Measurements from ENCODE around the gene VWA8. TPM values are rescaled to one million over a fixed set of nuclear protein-coding genes. Genes with fewer than 3 reads are reported as not detected.
A peak's percentile ranks its signal among the peaks of the same experiment; 100 is the strongest.
"Not testable (repeated sequence)": the region's sequence is repeated elsewhere in the genome, so short reads cannot be mapped to it uniquely, and the experiment has no call there.

Gene VWA8
- total and polyA plus RNA-seq, 5 experiments from 2014 or later, result 5.1 to 22.3 (median 6.9) TPM

DNA sequence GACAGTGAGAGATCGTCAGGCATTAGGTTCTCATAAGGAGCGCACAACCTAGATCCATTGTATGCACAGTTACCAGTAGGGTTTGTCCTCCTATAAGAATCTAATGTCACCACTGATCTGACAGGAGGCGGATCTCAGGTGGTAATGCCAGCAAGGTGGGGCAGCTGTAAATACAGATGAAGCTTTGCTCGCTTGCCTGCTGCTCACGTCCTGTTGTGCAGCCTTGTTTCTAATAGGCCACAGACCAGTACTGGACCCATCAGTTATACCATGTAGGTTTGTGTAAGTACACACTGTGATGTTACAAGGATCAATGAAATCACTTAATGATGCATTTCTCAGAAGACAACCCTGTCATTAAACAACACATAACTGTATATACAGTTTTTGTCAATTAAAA is 23.5 kb downstream of the VWA8 start:
- Mint-ChIP-seq H3K36me3 (peaks cover 6 to 39% (median 23%) of the 10 kb centered on the region in 3 donors), H3K4me3 (no peak overlapping the region), H3K27ac (no peak overlapping the region), H3K4me1 (peaks cover 6 to 31% (median 18%) of the 10 kb centered on the region in 4 donors), H3K9me3 (peaks cover 0 to 9% (median 0%) of the 10 kb centered on the region in 9 donors), H3K27me3 (no peaks in the 10 kb centered on the region)
- ATAC-seq, result no peak
- POLR2A ChIA-PET, result no interaction called here
- no peak for DNase-seq

DNA sequence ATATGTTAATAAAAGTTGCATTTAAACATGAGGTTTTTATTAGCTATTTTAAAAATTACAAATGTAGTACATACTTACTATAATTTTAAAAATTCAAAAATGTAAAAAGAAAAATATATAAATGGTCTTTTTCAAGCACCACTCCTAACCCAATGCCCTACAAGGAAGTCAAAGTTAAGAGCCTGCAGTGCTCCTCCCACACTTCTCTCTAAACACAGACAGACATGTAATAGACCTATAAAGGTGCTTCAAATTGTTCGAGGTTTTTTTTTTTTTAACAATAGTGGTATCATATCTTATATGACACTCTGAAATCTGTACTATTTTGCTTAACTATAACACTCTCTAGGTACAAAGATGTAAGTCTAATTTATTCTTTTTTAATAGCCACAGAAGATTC is 25.4 kb downstream of the VWA8 start:
- H3K4me3 Mint-ChIP-seq, result no peak overlapping the region
- DNase-seq, result no peak
- peak overlapping the region in 1 of 10 donors; percentile 3 for H3K27ac Mint-ChIP-seq

DNA sequence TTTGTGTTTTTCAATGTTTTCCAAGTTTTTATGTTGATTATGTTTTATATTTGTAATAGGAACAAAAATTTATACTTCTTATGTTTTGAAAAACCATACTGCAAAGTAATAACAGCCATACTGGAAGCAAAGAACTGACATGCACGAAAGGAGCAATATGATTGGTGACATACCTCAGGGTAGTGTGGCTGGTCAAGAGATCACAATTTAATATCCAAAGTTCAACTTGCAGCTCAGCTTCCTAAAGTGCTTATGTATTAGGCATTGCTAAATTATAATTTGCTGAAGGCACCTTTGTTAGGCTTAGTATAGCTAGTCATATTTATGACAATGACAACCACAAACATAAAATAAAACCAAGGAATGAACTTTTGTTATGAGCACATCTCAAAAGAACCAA is 25.9 kb downstream of the VWA8 start:
- H3K36me3 Mint-ChIP-seq, result peaks cover 10 to 43% (median 32%) of the 10 kb centered on the region in 3 donors
- H3K27me3 Mint-ChIP-seq, result no peaks in the 10 kb centered on the region
- H3K4me3 Mint-ChIP-seq, result no peak overlapping the region
- ATAC-seq, result no peak
- POLR2A ChIA-PET, result no interaction called here
- peaks cover 5 to 23% (median 16%) of the 10 kb centered on the region in 4 donors for H3K4me1 Mint-ChIP-seq
- no peak overlapping the region for H3K27ac Mint-ChIP-seq
- no peak for DNase-seq
- H3K9me3 Mint-ChIP-seq, result peaks cover 0 to 9% (median 2%) of the 10 kb centered on the region in 9 donors

More for the DNA sequence above, 25.4 kb downstream of the VWA8 start:
- POLR2A ChIA-PET, result no interaction called here
- no peaks in the 10 kb centered on the region for H3K27me3 Mint-ChIP-seq
- ATAC-seq, result no peak
- peaks cover 5 to 22% (median 19%) of the 10 kb centered on the region in 4 donors for H3K4me1 Mint-ChIP-seq
- H3K9me3 Mint-ChIP-seq, result peaks cover 0 to 9% (median 2%) of the 10 kb centered on the region in 9 donors
- H3K36me3 Mint-ChIP-seq, result peaks cover 6 to 39% (median 27%) of the 10 kb centered on the region in 3 donors

DNA sequence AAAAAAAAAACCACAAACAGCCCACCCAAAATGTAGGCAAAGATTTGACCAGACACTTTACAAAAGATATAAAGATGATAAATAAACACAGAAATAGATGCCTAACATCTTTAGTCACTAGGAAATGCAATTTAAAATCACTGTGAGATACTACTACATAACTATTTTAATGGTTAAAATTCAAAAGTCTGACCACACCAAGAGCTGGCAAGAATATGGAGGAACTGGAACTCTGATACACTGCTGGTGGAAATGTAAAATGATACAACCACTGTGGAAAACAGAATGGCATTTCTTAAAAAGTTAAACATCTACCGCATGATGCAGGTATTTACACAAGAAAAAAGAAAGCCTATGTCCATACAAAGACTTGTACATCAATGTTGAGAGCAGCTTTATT is 26.8 kb downstream of the VWA8 start:
- DNase-seq (no peak), ATAC-seq (no peak)
- H3K4me1 Mint-ChIP-seq, result peaks cover 5 to 24% (median 16%) of the 10 kb centered on the region in 4 donors
- POLR2A ChIA-PET, result no interaction called here
- H3K36me3 Mint-ChIP-seq, result peaks cover 10 to 46% (median 32%) of the 10 kb centered on the region in 3 donors
- H3K9me3 Mint-ChIP-seq, result peaks cover 0 to 9% (median 2%) of the 10 kb centered on the region in 9 donors
- H3K4me3 Mint-ChIP-seq, result no peak overlapping the region
- no peak overlapping the region for H3K27ac Mint-ChIP-seq
- no peaks in the 10 kb centered on the region for H3K27me3 Mint-ChIP-seq

DNA sequence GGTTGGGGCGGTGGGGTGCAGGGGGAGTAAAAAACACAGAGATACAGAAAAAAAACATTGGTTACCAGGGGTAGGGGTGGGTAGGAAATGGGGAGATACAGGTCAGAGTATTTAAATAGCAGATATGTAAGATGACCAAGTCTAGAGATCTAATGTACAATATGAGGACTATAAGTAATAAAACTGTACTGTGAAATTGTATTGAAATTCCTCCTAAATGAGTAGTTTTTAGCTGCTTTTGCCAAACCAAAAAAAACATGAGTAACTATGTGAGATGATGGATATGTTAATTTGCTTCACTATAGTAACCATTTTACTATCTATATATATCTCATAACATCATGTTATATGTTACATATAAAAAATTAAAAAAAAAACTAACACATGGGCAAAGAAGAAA is 29.6 kb downstream of the VWA8 start:
- no peak for DNase-seq
- POLR2A ChIA-PET, result interaction anchor here (0.7 to 1.2 kb wide), 3 partner anchors 30 to 162 kb away, joined by 4 to 5 read pairs (median 4); no protein-coding TSS in a partner anchor
- Mint-ChIP-seq H3K27me3 (no peaks in the 10 kb centered on the region), H3K27ac (peak overlapping the region in 3 of 10 donors; percentile 18 to 58 (median 49)), H3K4me3 (no peak overlapping the region), H3K9me3 (peaks cover 0 to 27% (median 9%) of the 10 kb centered on the region in 9 donors), H3K36me3 (peaks cover 17 to 53% (median 47%) of the 10 kb centered on the region in 3 donors), H3K4me1 (peaks cover 7 to 28% (median 23%) of the 10 kb centered on the region in 4 donors)
- ATAC-seq, result no peak

DNA sequence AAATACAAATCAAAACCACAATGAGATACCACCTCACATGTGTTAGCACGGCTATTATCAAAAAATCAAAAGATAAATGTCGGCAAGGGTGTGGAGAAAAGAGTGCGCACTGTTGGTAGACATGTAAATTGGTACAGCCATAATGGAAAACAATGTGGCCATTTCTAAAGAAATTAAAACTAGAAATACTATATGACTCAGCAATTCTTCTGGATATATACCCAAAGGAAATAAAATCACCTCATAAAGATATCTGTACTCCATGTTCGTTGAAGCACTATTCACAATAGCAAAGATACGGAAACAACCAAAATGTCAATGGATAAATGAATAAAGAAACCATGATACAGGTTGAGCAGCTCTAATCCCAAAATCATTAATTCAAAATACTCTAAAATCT is 30.8 kb downstream of the VWA8 start:
- H3K27me3 Mint-ChIP-seq, result no peaks in the 10 kb centered on the region
- H3K36me3 Mint-ChIP-seq, result peaks cover 26 to 61% (median 45%) of the 10 kb centered on the region in 3 donors
- H3K4me3 Mint-ChIP-seq, result no peak overlapping the region
- DNase-seq (no peak), ATAC-seq (no peak)
- H3K4me1 Mint-ChIP-seq, result peaks cover 7 to 25% (median 21%) of the 10 kb centered on the region in 4 donors
- no peak overlapping the region for H3K27ac Mint-ChIP-seq
- peaks cover 0 to 39% (median 14%) of the 10 kb centered on the region in 9 donors for H3K9me3 Mint-ChIP-seq
- POLR2A ChIA-PET, result no interaction called here

DNA sequence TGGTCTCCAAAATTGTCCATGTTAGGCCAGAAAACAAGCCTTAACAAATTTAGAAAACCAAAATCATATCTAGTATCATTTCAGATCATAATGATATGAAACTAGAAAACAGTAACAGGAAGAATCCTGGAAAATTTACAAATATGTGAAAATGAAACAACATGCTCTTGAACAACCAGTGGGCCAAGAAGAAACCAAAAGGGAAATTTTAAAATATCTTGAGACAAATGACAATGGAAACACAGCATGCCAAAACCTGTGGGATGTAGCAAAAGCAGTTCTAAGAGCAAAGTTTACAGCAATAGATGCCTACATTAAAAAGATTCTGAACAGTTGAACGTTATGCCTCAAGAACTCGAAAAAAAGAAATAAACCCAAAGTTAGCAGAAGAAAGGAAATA is 32.6 kb downstream of the VWA8 start:
- Mint-ChIP-seq H3K27me3 (no peaks in the 10 kb centered on the region), H3K27ac (peak overlapping the region in 6 of 10 donors; percentile 0 to 65 (median 20)), H3K9me3 (peaks cover 5 to 49% (median 29%) of the 10 kb centered on the region in 9 donors), H3K36me3 (peaks cover 38 to 63% (median 51%) of the 10 kb centered on the region in 3 donors), H3K4me1 (peaks cover 4 to 31% (median 24%) of the 10 kb centered on the region in 4 donors), H3K4me3 (peak overlapping the region; percentile 26 to 70 (median 60))
- no peak for ATAC-seq
- POLR2A ChIA-PET, result no interaction called here
- DNase-seq, result no peak

DNA sequence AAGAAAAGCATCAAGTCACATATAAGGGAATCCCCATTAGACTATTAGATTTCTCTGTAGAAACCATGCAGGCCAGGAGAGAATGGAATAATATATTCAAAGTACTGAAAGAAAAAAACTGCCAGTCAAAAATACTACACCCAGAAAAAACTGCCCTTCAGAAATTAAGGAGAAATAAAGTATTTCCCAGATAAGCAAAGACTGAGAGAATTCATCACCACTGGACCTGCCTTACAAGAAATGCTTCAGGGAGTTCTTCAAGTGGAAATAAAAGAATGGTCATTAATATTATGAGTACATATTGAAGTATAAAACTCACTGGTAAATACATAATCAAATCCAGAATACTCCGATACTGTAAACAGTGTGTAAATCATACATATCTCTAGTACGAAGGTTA is 35.9 kb downstream of the VWA8 start:
- ATAC-seq (no peak), DNase-seq (no peak)
- H3K27me3 Mint-ChIP-seq, result no peaks in the 10 kb centered on the region
- peaks cover 9 to 36% (median 24%) of the 10 kb centered on the region in 4 donors for H3K4me1 Mint-ChIP-seq
- POLR2A ChIA-PET, result interaction anchor here (0.7 to 0.9 kb wide), 2 partner anchors 14 to 109 kb away, joined by 3 to 4 read pairs; no protein-coding TSS in a partner anchor
- H3K9me3 Mint-ChIP-seq, result peaks cover 5 to 50% (median 29%) of the 10 kb centered on the region in 9 donors
- H3K4me3 Mint-ChIP-seq, result peak overlapping the region in 1 of 10 donors; percentile 10
- H3K27ac Mint-ChIP-seq, result no peak overlapping the region
- H3K36me3 Mint-ChIP-seq, result peaks cover 39 to 70% (median 52%) of the 10 kb centered on the region in 3 donors

DNA sequence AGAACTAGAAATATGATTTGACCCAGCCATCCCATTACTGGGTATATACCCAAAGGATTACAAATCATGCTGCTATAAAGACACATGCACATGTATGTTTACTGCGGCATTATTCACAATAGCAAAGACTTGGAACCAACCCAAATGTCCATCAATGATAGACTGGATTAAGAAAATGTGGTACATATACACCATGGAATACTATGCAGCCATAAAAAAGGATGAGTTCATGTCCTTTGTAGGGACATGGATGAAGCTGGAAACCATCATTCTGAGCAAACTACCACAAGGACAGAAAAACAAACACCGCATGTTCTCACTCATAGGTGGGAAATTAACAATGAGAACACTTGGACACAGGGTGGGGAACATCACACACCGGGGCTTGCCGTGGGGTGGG is 38.0 kb downstream of the VWA8 start:
- POLR2A ChIA-PET, H3K27ac Mint-ChIP-seq, H3K4me3 Mint-ChIP-seq, DNase-seq, H3K27me3 Mint-ChIP-seq, ATAC-seq: not testable (repeated sequence)
- peaks cover 14 to 43% (median 25%) of the 10 kb centered on the region in 4 donors for H3K4me1 Mint-ChIP-seq
- peaks cover 39 to 63% (median 42%) of the 10 kb centered on the region in 3 donors for H3K36me3 Mint-ChIP-seq
- H3K9me3 Mint-ChIP-seq, result peaks cover 5 to 46% (median 29%) of the 10 kb centered on the region in 9 donors

DNA sequence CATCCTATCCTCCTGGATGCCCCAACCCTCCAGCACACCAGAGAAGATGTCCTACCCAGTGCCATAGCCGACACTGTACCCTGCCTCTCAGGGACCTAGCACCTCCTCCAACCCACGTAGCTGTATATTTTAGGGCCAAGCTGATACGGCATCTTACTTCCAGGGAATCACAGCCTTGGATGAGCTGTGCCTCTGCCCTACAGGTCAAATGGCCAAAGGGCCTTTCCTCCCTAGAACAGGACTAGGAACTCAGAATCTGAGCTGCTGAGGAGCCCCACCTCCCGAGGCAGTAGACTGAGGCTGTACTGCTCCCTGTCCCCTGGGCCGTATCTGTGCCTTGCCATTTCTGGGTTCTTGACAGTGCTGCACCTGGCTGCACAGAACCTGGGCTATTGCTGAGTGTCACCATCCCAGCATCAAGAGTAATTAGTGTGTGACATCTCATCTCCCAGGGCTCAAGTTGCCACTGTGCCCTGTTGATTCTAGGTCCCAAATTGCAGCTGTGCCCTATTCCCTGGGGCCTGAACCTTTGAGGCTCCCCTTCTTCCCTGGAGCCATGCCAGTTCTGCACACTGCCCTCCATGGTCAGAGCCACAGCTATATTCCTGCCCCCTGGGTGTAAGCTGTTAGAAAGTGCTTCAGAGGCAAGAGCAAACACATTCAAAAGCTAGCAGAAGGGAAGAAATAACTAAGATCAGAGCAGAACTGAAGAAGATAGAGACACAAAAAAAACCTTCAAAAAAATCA is 41.0 kb downstream of the VWA8 start:
- DNase-seq (no peak), ATAC-seq (no peak)
- Mint-ChIP-seq H3K36me3 (peaks cover 20 to 33% (median 24%) of the 10 kb centered on the region in 3 donors), H3K4me1 (peaks cover 22 to 53% (median 49%) of the 10 kb centered on the region in 4 donors), H3K27me3 (no peaks in the 10 kb centered on the region), H3K4me3 (no peak overlapping the region), H3K9me3 (peaks cover 5 to 30% (median 15%) of the 10 kb centered on the region in 9 donors), H3K27ac (peak overlapping the region in 4 of 10 donors; percentile 13 to 88 (median 52))
- POLR2A ChIA-PET, result interaction anchor here (0.5 kb wide), 1 partner anchor 40 kb away, joined by 3 read pairs; no protein-coding TSS in a partner anchor

DNA sequence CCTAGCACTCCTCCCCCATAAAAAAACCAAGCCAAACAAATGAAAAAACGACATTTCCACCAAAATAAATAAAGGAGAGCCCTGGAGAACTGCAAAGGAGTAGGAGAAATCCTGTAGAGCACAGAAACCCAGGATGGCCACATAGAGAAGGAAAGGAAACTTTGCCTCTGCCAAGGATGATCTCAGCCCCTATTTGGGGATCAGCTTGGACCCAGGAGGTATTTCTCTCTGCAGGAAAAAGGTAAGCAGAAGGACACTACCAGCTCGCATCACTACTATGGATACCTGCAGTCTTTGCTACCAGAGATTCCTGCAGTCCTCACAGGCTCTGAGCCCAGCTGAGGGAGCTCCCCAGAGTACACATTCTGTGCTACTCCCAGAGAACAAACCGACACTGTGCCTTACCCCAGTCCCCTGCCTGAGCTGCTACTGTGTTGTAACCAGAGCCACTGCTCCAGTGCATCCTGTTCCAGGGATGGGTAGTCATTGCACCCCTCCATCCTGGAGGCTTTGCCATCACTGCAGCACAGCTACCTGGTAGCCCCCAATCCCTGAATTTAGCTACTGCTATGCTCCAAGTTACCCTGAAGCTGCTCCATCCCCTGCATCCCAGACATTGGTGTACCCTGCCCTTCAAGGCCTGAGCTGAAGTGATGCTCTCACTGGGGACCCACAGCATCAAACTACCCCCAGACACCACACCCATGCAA is 41.7 kb downstream of the VWA8 start:
- Mint-ChIP-seq H3K27me3 (no peaks in the 10 kb centered on the region), H3K36me3 (peaks cover 13 to 27% (median 19%) of the 10 kb centered on the region in 3 donors), H3K9me3 (peaks cover 3 to 25% (median 10%) of the 10 kb centered on the region in 9 donors), H3K4me1 (peaks cover 22 to 51% (median 49%) of the 10 kb centered on the region in 4 donors), H3K27ac (peak overlapping the region in 6 of 10 donors; percentile 13 to 88 (median 52)), H3K4me3 (no peak overlapping the region)
- POLR2A ChIA-PET, result interaction anchor here (0.5 kb wide), 1 partner anchor 40 kb away, joined by 3 read pairs; no protein-coding TSS in a partner anchor
- DNase-seq, result no peak
- no peak for ATAC-seq

DNA sequence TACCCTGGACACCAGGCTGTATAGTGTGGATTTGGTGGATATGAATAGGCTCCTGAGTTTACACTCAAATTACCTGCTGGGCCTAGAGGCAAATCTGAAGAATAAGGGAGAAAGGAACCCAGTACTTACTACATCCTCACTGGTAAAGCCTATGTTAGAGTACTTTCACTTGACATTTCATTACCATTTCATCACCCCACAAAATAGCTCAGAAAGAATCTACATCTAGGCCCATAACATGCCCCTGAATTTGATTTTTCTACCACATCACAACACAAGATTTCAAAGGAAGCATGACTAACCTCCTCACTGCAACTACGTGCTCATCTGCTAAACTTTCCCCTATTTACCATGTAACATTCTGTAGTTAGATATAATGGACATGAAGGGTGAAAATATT is 43.3 kb downstream of the VWA8 start:
- H3K4me3 Mint-ChIP-seq, result peak overlapping the region in 8 of 10 donors; percentile 1 to 60 (median 28)
- H3K27ac Mint-ChIP-seq, result peak overlapping the region; percentile 0 to 88 (median 34)
- no peaks in the 10 kb centered on the region for H3K27me3 Mint-ChIP-seq
- DNase-seq (peak in 4 of 10 donors; percentile 13 to 58 (median 37)), ATAC-seq (peak; percentile 83 to 88)
- peaks cover 22 to 52% (median 47%) of the 10 kb centered on the region in 4 donors for H3K4me1 Mint-ChIP-seq
- peaks cover 5 to 14% (median 10%) of the 10 kb centered on the region in 3 donors for H3K36me3 Mint-ChIP-seq
- peaks cover 0 to 10% (median 0%) of the 10 kb centered on the region in 9 donors for H3K9me3 Mint-ChIP-seq
- POLR2A ChIA-PET, result no interaction called here

All from naive thymus-derived CD8-positive, alpha-beta T cell (primary cell).